ENCODE results near the gene ARPP19.
A peak's percentile ranks its signal among the peaks of the same experiment; 100 is the strongest.
"Not testable (repeated sequence)": the region's sequence is repeated elsewhere in the genome, so short reads cannot be mapped to it uniquely, and the experiment has no call there.

ARPP19 gene

DNA sequence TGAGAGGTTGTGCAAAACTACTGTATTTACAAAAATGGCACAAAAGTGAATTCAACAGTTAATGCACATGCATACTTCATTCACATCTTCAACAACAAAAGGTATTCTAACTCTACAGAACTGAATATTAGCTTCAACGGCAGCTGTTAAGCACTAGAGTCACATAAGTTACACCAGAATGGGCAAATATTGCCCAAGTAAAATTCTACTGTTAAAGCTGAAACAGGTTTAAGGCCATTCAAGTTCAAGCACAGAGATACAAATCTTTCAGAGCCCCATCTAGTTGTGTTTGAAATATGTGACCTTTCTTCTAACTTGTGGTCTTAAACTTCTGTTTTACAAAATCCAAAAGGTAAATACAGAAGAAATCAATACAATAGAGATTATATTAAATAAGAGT, 17.6 kb downstream of the ARPP19 start:
- not testable (repeated sequence) for DNase-seq (ENCODE audit: low read depth)

DNA sequence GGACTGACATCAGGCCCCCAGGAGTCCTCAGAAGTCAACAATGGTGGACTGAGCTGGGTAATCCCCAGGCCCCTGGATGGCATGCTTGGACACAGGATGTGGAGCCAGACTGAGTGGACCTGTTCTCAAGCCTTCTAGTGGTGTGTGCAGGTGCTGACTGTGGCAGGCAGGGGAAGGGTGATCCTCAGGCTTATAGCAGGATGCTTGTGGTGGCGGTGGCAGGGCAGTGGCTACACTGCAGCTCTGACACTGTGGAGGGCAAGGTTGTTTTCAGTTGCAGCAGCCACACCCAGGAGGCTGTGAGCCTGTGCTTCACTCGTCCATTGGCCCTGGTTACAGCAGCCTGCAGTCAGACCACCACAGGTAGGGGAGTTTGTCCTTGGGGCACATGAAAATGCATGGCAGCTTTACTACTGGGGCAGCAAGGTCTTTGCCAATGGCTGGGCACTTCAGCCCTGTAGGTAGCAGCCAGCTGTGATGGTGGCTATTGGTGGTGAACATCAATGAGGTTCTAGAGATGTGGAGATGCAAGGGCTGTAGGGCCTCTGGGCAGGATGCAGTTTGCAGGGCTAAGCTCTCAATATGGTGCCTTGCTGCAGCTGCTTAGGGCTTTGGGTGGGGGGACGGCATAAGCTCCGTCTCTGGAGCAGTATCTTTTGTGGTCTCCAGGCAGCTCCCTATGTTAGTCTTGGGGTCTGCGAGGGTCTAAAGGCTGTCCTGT, 22.6 kb downstream of the ARPP19 start:
- no peak for DNase-seq (ENCODE audit: low read depth)

DNA sequence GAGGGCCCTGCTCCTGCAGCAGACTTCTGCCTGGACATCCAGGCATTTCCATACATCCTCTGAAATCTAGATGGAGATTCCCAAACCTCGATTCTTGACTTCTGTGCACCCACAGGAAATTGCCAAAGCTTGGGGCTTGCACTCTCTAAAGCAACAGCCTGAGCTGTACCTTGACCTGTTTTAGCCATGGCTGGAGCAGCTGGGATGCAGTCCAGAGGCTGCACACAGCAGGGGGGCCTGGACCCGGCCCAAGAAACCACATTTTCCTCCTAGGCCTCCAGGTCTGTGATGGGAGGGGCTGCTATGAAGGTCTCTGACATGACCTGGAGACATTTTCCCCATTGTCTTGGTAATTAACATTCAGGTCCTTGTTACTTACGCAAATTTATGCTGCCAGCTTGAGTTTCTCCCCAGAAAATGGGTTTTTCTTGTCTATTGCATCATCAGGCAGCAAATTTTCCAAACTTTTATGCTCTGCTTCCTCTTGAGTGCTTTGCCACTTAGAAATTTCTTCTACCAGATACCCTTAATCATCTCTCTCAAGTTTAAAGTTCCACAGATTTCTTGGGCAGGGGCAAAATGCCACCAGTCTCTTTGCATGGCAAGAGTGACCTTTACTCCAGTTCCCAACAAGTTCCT, 28.3 kb downstream of the ARPP19 start:
- no peak for DNase-seq (ENCODE audit: low read depth)

DNA sequence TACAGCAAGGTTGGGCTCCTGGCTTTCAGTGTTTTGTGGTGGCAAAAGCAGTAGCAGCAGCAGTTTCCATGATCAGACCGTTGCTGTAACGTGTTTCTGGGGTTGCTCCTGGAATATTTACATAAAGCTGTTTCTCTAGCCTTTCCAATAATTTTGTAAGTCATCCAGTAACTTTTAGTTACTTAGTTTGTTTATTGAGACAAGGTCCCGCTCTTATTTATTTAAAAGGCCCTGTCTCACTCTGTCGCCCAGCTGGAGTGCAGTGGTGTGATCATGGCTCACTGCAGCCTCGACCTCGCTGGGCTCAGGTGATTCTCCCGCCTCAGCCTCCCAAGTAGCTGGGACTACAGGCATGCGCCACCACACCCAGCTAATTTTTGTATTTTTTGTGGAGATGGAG, 31.4 kb downstream of the ARPP19 start:
- no peak for DNase-seq (ENCODE audit: low read depth)

DNA sequence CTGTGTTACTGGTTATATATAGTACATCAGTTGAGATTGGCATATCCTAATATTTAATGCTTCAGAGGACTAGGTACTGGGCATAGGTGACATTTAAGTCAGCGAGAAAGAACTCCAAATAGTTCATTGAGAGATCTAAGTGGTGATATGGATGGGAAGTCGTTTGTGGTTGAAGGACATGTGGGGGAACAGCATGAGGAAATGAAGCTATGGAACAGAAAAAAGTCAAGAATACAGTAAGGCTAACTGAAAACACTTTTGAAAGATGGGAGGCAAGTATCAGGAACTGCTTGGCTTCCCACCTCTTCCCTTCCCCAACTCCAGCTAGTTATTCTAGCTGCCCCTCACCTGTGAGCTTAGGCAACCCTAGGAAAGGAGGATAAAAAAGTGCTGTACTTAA, 36.4 kb downstream of the ARPP19 start:
- DNase-seq (ENCODE audit: low read depth): no peak

DNA sequence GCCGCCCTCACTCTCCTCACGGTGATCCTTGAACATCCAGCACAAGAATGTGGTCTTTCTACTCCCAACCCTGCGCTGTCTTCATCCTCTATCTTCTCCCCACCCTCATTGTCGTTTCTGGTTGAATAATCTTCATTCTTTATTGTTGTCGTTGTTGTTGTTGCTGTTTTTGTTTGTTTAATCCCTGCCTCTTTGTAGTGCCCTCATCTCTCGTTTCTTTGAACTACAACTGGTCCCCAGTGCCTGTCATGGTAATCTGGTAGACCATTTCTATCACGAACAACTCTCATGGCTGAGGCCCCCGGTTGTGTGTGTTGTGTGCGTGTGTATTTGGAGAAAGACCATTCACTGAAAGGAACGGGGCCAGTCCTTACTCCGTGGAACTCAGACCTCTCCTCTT, 38.9 kb downstream of the ARPP19 start:
- DNase-seq (ENCODE audit: low read depth): no peak

DNA sequence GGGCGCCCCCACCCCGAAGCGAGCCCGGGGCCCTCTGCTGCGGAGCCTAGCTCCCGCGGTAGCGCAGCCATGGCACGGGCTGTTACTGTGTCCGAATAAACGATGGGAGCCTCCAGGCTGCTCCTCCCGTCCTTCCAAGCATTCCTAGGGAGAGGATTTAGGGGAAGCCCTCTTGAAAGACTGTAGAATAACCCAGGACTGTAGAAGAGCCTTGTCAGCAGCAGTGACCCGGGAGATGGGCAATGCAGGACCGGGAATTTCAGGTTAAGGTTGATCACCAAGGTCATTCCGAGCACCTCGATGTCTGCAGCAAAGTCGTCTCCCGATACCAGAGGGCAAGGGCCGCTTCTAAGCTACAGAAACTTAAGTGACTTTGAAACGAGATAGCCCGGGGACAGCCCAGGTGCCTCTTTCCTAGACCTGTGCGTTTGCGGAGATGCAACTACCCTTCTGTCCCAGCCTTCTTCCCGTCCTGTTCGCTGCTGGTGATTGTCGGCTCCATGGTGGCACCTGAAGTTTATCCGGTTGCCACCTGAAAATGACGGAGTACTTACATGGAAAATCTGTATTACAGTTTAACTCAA, 39.4 kb downstream of the ARPP19 start:
- peak; percentile 14 for DNase-seq (ENCODE audit: low read depth)

DNA sequence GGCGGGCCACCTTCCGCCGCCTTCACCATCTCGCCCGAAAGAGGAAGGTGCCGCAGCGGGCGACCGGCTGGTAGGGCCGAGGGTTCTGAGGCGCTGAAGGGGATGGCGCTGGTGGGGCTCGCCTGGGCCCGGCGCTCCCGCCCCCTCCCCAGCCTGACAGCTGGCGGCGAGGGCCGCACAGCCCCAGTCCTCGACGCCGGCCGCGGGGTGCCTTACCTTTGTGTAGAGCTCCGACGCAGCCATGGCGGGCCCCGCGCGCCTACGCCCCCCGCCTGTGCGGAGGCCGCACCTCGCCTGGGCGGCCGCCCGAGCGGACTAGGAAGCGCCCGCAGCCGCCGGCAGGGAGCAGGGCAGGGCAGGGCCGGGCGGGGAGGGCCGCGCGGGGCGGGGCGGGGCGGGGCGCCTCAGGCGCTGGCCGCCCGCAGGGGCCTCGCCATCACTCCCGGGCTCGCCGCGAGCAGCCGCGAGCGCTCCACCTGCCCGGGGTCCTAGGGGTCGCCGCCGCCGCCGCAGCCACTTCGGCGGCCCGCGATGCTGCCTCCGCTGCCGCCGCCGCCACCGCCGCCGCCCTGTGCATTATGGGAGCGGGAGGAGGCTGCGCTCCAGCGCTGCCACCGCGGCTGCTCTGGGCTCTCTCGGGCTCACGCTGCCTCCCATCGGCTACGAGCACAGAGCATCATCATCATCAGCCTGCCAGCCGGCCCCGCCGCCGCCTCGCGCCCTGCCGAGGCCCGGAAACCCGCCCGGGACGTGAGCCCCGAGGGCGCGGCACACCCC, 40.1 kb downstream of the ARPP19 start, which contains the start of gene MYO5A:
MYO5A (minus strand) TSS at position 317 of the 777 bp plus-strand sequence; CDS start at position 243, 74 bp downstream.
- peak; percentile 63 for DNase-seq (ENCODE audit: low read depth)

DNA sequence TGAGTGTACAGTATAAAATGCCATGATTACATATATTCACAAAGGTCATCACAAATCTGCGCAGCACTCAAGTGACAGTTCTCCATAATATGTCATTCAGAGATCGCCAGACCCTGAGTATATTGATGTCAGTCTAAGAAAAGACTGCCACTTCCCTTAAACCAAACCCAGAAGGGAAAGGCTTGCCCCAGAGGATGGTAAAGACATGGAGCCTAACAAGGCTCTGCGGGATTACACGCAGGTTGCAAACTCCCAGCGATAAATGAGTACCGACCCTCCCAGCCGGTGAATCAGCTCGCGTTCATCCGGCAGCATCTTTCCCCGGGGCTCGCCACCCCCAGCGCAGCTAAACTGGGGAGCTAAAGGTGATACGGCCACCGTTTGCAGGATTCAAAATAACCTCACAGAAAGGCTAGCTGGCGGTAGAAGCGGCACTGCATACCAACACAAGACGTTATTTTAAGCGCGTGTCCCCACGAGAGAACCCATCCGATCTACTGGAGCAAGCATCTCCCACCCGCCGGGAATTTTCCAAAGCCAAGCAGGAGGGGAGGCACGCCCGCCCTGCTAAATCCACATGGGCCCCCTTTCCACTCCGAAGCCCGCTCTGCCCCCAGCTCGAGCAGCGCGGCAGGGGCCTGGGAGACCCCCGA, 40.8 kb downstream of the ARPP19 start:
- peak; percentile 25 for DNase-seq (ENCODE audit: low read depth)

DNA sequence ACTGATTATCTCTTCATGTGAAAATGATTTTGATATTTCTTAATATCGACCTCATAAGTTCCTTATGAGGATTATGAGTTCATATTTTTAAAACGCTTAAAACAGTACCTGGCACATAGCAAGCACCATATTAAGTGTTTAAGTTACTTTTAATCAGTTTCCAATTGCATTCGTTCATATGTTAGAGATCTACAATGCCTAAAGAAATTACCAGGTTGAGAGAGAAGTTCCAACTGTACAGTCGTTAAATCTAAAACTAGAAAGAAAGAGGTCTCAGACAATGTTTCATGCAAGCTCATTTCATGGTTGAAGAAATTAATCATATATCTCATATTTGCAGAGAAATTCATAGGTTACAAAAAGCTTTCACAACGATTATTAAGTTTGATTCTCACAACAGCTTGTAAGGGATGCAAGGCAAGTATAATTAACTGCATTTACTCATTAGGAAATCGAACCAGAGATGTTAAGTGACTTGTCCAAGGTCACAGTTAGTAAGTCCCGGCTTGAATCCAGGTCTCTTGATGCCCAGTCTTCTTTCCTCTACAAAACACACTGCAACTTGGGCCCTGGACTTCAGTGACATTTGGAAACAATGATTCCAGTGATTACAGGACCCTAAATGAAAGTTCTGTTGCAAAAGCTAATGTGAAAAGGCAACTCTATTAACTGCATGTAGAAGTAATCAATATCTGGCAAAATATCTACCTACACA, 41.5 kb downstream of the ARPP19 start:
- DNase-seq (ENCODE audit: low read depth): no peak

DNA sequence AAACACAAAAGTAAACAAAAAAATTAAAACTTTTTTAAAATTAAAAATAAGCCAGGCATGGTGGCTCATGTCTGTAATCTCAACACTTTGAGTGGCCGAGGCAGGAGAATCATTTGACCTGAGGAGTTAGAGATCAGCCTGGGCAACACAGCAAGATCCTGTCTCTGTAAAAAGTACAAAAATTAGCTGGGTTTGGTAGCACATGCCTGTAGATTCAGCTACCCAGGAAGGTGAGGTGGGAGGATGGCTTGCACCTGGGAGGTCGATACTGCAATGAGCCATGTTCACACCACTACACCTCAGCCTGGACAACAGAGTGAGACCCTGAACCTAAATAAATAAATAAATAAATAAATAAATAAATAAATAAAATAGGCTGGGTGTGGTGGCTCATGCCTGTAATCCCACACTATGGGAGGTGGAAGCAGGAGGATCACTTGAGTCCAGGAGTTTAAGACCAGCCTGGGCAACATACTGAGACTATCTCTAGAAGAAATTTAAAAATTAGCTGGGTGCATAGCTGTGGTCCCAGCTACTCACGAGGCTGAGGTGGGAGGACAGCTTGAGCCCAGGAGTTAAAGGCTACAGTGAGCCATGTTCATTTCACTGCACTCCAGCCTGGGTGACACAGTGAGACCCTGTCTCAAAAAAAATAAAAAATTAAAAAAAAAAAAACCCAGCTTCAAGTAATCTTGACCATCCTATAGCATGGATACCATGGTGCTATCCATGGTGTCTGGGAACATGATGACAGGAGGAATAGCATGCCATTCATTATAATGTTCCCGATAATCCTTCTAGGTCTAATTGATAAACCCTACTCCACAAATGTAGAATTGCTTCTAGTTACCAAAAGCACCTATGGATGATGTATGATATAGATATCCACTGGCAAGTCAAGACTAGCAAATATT, 44.4 kb downstream of the ARPP19 start:
- no peak for DNase-seq (ENCODE audit: low read depth)

DNA sequence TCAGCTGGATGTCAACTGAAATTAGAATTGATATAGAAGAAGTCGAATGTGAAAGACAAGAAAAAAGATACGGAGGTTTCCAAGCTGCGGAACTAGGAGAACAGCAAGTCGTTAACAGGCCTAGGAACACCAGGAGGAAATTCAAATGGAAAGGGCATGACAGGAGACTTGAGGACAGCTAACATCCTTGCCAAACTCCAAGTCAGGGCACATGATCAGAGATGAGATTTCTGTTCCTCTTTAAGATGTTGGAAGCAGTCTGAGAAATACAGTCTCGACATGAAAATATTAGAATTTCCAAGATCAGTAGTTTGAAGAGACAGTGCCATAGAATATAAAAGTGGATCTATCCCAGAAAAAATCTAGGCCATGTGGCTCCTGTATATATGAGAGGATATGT, 45.2 kb downstream of the ARPP19 start:
- DNase-seq (ENCODE audit: low read depth): no peak

DNA sequence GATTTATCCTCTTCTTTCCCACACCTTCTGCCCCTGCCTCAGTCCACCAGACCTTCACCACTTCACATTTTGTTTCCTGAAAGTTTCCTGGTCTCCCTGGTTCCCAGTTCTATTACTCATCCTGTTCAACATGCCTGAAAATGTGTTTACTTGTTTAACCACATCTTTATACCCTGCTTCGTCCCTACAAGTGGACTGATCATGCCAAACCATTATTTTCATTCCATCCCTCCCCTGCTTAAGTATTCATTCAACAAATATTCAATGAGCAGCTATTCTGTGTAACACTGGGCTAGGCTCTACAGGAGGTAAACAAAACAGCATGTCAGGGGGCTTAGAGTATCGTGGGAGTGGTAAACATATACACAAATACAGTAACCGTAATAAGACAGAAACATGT, 45.6 kb downstream of the ARPP19 start:
- no peak for DNase-seq (ENCODE audit: low read depth)

DNA sequence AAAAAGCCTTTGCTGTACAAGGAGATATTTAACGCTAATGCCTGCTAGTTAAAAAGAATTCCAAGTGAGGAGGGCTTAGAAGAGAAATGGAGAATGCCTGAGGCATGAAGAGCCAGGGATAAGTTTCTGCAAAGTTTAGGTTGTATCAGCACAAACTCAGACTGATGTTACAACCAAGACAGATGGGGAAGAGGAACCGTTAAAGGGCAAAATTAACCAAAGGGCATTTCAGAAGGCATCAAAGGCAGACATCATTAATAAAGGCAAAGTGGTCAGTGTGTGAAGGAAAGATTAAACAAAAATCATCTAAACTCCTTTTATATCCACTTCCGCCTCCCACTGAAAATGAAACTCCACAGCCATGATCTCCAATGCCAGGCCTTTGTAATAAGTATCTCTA, 47.1 kb downstream of the ARPP19 start:
- DNase-seq (ENCODE audit: low read depth): no peak

DNA sequence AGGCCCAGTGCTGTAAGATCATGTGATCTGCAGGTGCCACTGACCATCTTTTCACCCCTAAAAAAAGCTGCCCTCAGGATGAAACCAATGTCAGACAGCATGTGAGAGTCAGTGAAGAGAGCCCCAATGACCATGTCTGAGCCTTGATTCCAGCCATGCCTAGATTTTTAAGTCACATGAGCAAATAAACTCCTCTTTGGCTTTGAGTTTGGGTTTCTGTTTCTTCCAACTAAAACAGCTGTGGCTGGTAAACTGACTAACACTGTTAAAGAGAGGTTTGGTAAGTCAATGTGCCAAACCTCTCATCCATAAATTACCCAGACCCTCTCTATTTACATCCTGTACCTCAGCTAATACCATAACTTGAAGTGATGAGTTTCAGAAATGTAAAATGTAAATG, 48.4 kb downstream of the ARPP19 start:
- no peak for DNase-seq (ENCODE audit: low read depth)

DNA sequence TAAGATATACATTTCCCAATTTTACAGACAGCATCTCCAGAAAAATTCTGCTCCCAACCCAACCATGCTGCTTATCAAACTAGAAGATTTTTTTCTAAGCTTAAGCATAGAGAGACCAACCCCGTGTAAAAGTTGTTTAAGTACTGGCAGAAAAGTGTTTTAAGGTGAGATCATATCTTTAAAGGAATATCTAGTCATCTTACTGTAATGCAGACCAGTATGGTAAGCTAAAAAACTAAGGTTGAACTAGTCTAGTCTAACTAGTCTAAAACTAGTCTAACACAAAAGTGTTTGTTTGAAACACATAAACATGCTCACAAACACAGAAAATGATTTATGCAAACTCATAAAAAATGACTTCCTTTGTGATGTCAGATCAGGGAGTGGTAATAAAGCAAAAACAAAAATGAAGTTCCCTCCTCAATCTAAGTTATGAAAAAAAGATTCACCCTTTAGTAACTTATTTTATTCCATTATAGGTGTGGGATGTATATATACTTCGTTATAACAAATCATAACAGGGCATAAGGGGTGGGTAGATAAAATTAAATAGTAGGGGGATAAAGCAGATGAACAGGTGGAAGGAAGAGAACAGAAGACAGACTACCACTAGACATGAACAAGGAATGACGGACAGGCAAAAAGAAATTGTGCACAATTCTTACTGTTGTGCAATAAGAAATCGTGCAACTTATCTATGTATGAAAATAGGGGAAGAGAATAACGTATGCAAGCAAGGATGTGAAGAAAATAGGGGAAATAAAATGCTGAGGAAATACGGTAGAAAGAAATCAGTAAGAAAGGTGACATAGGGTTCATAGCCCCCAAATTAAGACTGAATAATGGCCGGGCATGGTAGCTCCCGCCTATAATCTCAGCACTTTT, 50.1 kb downstream of the ARPP19 start:
- no peak for DNase-seq (ENCODE audit: low read depth)

DNA sequence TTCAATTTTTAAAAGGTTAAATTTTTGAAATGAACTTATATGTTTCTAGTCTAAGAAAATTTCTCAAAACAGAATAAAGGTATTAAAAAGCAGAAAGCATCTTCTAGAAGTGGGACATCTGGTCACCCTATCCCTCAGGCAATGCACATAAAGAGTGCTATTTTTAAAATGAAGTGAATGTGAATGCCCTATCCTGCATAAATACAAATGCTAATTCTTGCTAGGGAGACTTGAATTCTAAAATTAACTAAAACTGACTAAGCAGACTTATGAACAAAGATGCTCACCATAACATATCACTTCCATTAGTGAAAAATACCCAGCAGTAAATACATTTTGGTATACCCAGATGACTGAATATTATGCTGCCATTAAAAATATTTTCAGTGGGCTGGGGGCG, 51.8 kb downstream of the ARPP19 start:
- DNase-seq (ENCODE audit: low read depth): no peak

DNA sequence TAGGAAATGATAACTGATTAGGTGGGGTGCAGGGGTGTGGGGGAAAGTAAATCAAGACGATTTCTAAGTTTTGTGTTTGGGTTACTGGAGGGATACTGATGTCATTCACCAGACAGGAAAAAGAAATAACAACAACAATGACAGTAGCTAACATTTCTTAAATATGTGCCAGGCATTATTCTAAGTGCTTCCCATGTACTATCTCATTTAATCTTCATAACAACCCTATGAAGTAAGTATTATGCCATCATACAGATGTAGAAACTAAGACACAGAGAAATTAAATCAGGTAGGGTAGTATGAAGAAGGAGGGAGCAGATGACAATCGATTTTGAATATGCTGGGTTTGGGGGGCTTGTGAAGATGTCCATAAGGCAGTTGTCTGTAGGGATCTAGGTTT, 53.5 kb downstream of the ARPP19 start:
- no peak for DNase-seq (ENCODE audit: low read depth)

DNA sequence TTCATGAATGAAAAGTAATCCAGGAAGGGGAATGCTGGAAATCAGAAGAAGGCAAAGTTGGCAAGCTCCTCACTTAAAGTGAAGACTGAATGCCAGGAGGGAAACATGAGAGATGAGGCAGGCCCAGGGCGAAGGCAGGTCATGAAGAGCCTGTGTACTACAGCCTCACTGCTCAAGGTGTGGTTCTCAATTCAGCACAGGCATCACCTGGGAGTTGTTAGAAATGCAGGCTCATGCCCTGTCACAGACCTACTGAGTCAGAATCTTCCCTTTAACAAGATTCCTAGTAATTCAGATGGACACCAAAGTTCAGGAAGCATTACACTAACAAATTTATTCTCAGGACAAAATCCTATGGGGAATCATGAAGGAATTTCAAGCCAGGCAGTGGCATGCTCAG, 54.3 kb downstream of the ARPP19 start:
- no peak for DNase-seq (ENCODE audit: low read depth)
